Measurements from ENCODE around the gene CAPN9. TPM values are rescaled to one million over a fixed set of nuclear protein-coding genes. Genes with fewer than 3 reads are reported as not detected.

Gene CAPN9
- total and polyA plus RNA-seq, 2 experiments from 2014 or later = 0.98 to 3.7 TPM

GRCh38 chr1:230702934-230703678 lies 44.1 kb upstream of the CAPN9 start:
- DNase-seq (ENCODE audit: low spot score) = peak; percentile 49
- Histone ChIP-seq H3K27me3 (no peaks in the 10 kb centered on the region), H3K9me3 (ENCODE audit: low read depth) (no peaks in the 10 kb centered on the region), H4K20me1 (ENCODE audit: insufficient read depth, poor library complexity, severe bottlenecking) (no peaks in the 10 kb centered on the region), H3K4me2 (no peak overlapping the region), H3K79me2 (no peaks in the 10 kb centered on the region), H3K4me3 (no peak overlapping the region), H2AFZ (no peak overlapping the region), H3K27ac (peak overlapping the region; percentile 5), H3K4me1 (ENCODE audit: insufficient read depth) (peaks cover 11% of the 10 kb centered on the region), H3K9me2 (replicated peaks; ENCODE audit: insufficient read depth) (no peaks in the 10 kb centered on the region), H3K36me3 (replicated peaks; ENCODE audit: insufficient read depth, low read depth) (no peaks in the 10 kb centered on the region)
- 70% methylated on average over 14 of the region's 14 CpGs for WGBS (ENCODE audit: low lambda C conversion rate, missing lambda C conversion rate)
- TF ChIP-seq CTCF (IDR thresholded peaks at IDR 0.05; ENCODE audit: poor library complexity) (no peak), EZH2phosphoT487 (IDR thresholded peaks at IDR 0.05; ENCODE audit: low read depth, severe bottlenecking, unreplicated experiment) (no peak), EZH2 (IDR thresholded peaks at IDR 0.05; ENCODE audit: borderline replicate concordance) (no peak)

DNA sequence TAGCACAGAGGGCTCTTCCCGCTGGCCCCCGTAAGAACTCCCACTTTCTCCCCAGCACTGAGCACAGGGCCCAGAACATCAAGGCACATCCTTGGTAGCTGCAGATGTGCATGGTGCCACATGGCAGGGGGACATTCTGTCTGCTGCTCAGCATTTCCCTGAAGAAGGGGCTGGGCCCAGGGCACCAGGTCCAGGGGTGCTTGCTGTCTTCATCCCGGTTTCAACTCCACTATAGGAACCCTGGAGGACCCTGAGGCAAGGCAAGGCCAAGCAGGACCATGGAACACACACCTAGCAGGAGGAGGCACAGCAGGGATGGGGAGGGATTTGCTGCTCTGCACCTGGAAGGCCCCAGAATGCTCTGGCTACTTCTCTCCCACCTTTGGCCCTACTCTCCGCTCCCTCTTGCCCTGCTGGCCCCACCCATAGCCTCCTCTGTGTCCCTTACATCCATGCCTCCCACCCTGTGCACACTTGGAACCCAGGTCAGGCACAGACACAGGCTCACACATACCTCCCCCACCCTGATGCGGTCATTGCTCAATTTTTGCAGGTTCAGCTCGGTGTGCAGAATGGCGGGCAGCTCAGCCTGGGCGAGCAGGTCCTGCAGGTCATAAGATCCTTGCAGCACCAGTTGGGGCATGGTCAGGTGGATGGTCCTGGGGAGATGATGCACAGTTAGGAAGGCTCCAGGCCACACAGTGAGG lies 43.4 kb upstream of the CAPN9 start:
- Histone ChIP-seq H3K9me3 (ENCODE audit: low read depth) (no peaks in the 10 kb centered on the region), H3K4me2 (no peak overlapping the region), H3K4me1 (ENCODE audit: insufficient read depth) (peaks cover 15% of the 10 kb centered on the region), H3K9me2 (replicated peaks; ENCODE audit: insufficient read depth) (no peaks in the 10 kb centered on the region), H3K27me3 (no peaks in the 10 kb centered on the region), H3K79me2 (no peaks in the 10 kb centered on the region), H3K27ac (peak overlapping the region; percentile 5), H2AFZ (no peak overlapping the region), H3K36me3 (replicated peaks; ENCODE audit: insufficient read depth, low read depth) (no peaks in the 10 kb centered on the region), H4K20me1 (ENCODE audit: insufficient read depth, poor library complexity, severe bottlenecking) (no peaks in the 10 kb centered on the region), H3K4me3 (no peak overlapping the region)
- no peak for TF ChIP-seq EZH2 (IDR thresholded peaks at IDR 0.05; ENCODE audit: borderline replicate concordance)
- no peak for TF ChIP-seq EZH2phosphoT487 (IDR thresholded peaks at IDR 0.05; ENCODE audit: low read depth, severe bottlenecking, unreplicated experiment)
- TF ChIP-seq CTCF (IDR thresholded peaks at IDR 0.05; ENCODE audit: poor library complexity) = no peak
- no peak for DNase-seq (ENCODE audit: low spot score)
- 91% methylated on average over 8 of the region's 8 CpGs for WGBS (ENCODE audit: low lambda C conversion rate, missing lambda C conversion rate)

DNA sequence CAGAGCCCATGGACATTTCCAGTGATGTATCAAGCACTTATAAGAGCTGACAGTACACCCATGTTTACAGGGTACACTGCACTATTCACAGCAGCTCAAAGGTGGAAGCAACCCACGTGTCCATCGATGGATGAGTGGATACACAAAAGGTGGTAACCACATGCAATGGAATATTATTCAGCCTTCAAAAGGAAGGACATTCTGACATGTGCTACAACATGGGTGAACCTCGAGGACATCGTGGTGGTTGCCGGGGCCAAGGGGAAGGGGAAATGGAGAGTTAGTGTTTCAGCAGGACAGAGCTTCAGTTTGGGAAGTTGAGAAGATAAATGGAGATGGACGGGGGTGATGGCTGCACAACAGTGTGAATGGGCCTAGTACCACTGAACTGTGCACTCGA lies 42.4 kb upstream of the CAPN9 start:
- Histone ChIP-seq H2AFZ (no peak overlapping the region), H3K4me2 (no peak overlapping the region), H3K36me3 (replicated peaks; ENCODE audit: insufficient read depth, low read depth) (no peaks in the 10 kb centered on the region), H3K9me3 (ENCODE audit: low read depth) (no peaks in the 10 kb centered on the region), H3K4me1 (ENCODE audit: insufficient read depth) (peaks cover 18% of the 10 kb centered on the region), H3K79me2 (no peaks in the 10 kb centered on the region), H3K4me3 (no peak overlapping the region), H4K20me1 (ENCODE audit: insufficient read depth, poor library complexity, severe bottlenecking) (no peaks in the 10 kb centered on the region), H3K9me2 (replicated peaks; ENCODE audit: insufficient read depth) (no peaks in the 10 kb centered on the region), H3K27me3 (no peaks in the 10 kb centered on the region), H3K27ac (no peak overlapping the region)
- DNase-seq (ENCODE audit: low spot score) = no peak
- TF ChIP-seq CTCF (IDR thresholded peaks at IDR 0.05; ENCODE audit: poor library complexity) = no peak
- no peak for TF ChIP-seq EZH2phosphoT487 (IDR thresholded peaks at IDR 0.05; ENCODE audit: low read depth, severe bottlenecking, unreplicated experiment)
- TF ChIP-seq EZH2 (IDR thresholded peaks at IDR 0.05; ENCODE audit: borderline replicate concordance) = no peak
- WGBS (ENCODE audit: low lambda C conversion rate, missing lambda C conversion rate) = 96% methylated on average over 7 of the region's 7 CpGs

Measured in hepatocyte (in vitro differentiated cells).